Superior temporal gyrus (tissue), 1 donor: ENCODE measurements around the gene CYP26B1.

ENCODE experiments used
- DNase-seq: peaks from one replicate; pipeline ENCODE4 v3.0.0-alpha.2; 2016; ENCODE audit errors: extremely low spot score

Gene CYP26B1

DNA sequence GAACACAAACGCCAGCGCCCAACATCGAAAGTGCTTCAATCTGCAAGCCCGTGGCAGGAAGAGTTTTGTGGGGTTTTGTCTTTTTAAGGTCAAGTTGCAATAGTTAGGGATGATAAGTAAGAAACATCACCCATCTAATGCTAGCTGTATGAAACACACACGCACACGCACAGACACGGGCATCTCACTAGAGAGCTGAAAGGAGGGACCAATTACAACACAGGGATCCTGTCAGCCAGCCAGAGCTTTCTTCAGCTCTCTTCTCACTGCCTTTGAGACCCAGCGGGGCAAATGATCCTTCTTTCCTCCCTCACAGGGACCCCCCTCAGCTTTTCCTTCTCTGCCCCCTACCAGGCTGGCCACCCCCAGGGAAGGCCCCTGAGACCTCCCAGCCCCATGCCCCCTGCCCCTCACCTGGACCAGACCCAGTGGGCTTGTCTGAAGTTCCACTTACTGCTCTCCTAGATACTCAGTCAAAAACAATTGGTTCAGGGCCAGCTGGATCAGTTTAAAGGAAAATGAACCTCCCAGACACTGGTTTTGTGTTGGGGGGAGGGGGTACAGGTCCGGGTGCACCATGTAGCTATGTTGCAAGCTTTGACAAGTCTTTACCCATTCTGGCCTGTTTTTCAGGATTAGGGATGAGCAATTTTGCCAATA, 17.9 kb downstream of the CYP26B1 start:
- no peak for DNase-seq

DNA sequence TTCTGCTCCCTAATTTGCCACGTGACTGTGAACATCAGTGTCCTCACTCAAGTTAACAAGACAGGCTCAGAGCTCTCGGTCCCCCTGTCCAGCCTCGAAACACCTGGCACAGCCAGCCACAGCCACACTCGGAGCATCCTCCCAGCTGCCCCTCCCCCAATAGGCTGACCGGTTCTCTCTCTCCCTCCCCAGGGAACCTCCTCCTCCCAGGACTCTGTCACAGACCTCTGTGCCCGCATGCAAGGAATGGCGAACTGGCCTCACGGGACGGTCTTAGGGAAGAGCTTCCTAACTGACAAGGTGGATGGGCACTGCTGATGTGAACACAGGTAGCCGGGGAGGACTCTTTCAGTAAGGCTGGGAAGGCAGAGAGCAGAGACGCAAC, 18.8 kb downstream of the CYP26B1 start:
- DNase-seq, result no peak

DNA sequence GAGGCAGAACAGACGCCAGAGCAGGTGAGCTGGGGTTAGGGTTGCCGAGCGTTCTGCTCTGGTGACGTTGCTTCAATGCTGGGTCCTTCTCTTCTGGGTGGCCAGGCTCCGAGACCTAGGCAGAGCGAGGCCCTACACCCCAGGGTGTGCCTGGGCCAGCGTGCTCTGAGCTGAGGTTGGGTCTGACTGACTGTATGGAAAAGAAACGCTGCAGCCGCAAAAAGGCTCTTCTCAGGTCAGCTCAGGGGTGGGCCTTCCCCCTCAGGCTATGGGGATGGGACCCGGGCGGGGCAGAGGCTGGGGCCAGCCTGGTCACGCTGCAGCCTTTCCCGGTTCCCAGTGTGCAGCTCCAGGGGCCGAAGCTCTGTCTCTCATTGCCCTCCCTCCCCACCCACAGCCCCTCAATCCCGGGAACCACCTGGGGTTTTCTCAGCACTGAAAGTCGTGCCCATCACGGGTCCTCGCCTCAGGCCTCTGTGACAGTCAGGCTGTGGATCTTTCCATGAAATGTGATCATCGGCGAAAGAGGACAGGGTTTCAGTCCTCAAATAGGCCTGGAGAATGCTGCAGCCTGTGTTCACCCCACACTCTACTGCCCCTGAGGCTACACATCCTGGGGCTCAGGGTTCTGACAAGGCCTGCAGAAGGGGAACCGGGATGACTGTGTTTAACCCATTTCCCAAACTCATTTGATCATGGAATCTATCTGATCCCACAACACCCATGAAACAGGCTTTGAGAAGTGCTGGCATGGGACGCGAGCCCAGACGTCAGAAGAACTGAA, 19.4 kb downstream of the CYP26B1 start:
- DNase-seq, result no peak

DNA sequence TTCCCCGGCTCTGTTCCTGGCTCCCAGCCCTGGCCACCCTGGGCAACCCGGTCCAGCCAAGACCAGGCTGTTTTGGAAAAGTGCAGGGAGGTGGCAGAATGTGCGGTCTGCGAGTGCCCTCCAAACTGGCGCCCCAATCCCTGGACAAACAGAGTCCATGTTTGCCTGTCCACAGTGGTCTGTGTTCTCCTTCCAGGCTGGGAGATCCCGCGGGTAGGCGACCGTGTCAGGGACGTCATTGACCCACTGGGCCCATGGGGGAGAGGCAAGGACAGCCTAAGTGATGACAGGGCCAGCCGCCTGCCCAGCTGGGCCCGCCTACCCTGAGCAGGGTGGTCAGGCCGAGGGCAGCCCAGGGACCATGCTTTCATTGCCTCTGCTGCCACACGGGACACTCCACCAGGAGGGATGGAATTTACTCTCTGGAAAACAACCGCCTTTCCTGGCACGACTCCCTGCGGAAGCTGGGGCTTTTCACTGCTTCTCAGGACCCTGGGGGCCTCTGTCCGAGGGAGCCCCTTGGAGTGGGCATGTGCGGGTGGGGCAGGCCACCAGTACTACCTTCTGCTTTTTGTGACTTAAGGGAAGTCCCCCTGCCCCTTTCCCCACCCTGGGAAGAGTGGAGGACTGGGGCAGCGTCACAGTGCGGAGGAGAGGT, 20.1 kb downstream of the CYP26B1 start:
- DNase-seq, result no peak

DNA sequence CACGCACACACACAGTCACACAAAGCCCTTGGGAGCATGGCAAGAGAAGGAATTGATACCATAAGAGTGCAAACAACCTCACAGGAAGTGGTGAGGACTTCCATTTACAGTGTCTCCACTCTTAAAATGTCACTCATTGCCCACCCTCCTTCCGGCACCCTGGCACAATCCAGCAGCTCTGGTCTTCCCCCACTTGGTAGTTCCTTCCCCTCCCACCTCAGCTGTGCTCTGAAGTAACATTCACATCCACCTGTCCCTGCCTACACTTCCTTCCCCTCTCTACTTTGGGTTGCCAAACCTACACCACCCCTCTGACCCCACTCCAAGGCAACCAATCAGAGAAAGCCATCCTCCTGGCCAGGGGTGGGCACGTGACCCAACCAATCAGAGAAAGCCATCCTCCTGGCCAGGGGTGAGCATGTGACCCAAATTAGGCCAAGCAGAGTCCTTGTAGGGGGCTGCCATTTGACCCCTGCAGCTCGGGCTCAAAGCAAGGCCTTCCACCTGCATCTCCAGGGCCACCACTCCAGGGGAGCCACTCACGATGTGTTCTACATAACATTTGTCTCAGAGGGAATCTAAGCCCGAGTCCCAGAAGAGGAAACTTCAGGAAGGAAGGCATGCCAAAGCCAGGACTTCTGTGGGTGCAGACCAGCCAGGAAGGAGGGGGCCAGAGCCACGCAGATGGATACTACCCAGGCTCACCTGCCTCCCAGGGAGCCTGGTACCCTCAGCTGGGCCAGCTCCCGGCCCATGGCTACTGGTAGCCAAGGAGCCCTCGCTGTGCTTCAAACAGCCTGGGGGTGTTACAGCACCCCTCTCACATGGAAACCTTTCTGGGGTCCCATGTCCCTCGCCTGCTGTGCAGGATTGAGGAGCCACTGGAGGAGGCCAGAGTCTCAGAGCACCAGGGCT, 21.2 kb downstream of the CYP26B1 start:
- DNase-seq, result no peak

DNA sequence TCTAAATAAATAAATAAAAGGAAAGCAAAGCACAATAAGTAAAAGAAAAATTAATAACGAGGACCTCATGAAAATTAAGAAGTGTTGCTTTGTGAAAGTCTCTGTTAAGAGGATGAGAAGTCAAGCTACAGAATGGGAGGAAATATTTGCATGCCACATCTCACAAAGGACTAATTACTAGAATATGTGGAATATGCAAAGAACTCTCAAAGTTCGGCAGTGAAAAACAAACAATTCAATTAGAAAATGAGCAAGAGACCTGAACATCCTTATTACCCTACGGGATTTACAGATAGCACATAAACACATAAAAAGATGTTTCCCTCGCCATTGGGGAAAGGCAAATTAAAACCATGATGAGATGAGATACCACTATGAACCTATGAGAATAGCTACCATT, 23.3 kb downstream of the CYP26B1 start:
- no peak for DNase-seq

DNA sequence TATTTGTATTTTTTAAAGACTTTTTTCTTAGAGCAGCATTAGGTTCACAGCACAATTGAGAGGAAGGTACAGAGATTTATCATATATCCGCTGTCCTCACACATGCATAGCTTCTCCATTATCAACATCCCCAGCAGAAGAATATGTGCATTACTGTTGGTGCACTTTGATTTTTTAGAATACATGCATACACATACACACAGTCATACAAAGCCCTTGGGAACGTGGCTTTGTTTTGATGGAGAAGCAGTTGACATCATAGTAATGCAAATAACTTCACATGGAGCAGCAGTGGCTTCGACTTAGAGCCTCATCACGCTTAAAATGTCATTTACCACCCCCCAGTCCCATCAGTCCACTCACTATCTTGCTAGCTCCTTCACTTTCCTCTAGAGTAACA, 26.5 kb downstream of the CYP26B1 start:
- no peak for DNase-seq

DNA sequence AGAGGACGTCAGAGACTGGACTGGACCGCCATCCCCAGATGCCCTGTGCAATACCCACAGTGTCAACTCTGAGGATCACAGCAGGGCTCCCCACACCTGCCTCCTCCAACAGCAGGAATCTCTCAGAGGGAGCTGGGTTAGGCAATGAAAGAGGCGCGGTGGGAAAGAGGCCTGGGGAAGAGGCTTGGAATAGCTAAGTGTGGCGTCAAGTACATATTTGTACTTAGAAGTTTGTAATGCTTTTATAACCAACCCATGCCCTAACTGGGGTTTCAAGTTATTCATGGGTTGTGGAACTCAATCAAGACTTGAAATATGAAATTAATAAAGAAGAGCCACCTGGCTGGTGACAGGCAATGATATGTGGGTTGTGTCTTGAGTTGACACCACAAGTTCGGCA, 28.7 kb downstream of the CYP26B1 start:
- no peak for DNase-seq

DNA sequence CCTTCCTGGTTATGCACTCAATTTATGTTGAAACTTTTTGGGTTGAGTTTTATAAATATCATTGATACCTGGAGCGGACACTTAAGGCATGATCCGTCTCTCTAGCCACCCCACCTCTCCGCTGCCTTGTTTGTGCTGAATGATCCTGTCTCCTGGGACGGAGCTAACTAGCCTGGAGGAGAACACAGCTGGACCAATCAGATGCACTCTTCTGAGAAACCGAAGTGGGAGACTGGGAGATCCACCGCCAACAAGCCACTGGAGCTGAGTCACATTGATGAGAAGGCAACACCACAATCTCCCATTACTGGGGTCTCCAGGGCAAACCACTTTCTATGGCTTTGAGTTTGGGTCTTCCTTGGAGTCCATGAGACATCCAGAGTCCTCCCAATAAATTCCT, 29.3 kb downstream of the CYP26B1 start:
- no peak for DNase-seq

DNA sequence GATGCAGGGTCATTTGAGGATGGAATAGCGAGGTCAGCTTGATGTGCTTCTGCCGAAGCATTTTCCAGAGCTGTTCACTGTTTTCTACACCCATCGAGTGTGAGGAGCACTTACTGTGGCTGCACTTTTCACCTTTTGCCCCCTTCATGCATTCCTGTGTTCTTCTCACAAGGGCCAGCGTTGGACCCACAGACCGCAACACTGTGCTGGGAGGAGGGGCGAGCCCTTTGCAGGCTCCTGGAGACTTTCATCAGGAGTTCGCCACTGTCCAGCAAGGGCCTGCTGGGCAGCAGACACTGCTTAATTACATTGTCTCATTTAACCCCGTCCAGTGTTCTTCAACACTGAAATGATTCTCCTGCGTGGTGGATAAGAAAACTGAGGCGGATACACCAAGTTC, 29.9 kb downstream of the CYP26B1 start:
- no peak for DNase-seq

DNA sequence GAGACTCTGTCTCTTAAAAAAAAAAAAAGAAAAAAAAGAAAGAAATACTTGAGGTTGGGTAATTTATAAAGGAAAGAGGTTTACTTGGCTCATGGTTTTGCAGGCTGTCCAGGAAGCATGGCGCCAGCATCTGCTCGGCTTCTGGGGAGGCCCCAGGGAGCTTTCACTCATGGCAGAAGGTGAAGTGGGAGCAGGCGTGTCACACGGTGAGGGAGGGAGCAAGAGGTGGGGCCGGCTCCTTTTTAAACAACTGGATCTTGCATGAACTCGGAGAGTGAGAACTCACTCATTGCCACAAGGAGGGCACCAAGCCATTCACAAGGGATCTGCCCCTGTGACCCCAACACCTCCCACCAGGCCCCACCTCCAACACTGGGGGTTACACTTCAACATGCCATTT, 30.6 kb downstream of the CYP26B1 start:
- no peak for DNase-seq

DNA sequence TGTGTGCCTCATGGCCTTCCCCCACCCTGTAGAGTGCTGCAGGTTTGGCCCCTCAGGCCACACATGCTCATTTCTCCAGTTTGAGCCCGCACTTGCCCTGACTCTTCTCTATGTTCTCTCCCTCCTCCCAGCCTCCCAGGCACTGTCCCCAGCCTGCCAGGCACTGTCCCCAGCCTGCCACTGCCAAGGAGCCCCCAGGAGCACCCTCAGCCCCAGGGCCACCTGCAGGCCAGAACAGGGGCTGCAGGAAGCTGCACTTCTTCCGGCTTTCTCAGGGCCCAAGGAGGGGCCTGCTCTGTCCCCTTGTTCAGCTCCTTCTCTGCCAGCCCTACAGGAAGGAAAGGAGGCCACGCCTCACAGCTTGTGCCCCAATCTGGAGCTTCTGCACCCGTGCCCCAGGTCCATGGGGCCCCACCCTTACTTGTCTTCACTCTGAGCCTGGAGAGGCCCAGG, 31.6 kb downstream of the CYP26B1 start:
- no peak for DNase-seq

DNA sequence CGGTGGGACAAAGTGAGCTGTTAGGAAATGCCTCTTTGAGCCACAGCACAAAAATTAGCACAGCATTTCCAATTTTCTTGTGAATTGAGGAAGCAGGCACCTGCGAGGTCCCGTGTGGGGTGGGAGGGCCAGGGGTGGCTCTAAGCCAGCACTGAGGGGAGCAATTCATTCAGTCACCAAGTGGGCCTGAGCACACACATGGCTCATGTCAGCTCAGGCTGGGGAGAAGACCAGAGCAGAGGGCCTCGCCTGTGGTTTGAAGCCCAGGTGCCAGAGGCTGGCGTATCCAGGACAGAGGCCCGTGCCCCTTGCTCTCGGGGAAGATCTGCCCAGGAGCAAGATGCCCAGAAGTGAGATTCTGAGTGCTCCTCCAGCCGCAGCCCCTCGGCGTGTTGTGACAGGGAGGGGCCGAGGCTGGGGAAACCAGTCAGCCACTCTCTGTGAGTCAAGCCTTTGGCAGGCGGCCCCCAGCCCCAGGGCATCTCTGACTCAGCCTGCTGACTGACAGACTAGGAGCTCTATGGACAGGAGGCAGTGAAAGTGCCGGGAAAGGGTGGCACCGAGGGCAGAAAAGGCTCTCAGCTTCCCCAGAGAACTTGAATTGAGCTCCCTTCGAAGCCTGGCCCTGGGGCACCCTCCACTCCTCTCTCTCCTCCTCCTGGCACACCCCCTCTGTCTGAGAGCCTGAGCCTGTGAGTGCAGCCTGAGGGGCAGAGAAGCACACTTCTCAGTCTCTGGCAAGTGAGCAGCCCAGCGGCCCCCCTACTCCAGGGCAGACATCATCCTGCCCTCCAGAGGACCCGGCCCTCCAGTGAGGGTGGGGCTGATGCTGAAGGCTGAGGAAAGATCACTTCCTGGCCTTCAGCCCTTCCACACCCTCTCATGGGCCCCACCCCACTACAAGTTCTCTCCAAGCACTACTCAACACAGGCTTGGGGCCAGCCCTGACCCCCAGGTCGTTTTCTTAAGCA, 32.3 kb downstream of the CYP26B1 start:
- no peak for DNase-seq

DNA sequence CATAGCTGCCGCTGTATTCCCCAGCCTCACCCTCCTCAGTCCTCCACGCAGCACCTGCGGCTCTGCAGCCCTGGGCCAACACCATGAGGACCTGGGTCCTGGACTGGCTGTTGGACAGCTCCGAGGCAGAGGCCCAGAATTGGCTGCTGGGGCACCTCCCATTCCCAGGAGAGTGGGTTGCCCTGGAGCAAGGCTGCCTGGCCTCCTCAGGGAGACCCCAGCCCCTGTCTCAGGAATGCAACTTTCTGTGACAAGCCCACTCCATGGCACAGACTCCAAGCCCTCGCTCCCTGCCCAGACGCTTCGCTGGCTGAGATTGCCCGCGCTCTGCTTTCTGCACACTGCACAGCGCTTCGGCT, 33.0 kb downstream of the CYP26B1 start:
- no peak for DNase-seq

DNA sequence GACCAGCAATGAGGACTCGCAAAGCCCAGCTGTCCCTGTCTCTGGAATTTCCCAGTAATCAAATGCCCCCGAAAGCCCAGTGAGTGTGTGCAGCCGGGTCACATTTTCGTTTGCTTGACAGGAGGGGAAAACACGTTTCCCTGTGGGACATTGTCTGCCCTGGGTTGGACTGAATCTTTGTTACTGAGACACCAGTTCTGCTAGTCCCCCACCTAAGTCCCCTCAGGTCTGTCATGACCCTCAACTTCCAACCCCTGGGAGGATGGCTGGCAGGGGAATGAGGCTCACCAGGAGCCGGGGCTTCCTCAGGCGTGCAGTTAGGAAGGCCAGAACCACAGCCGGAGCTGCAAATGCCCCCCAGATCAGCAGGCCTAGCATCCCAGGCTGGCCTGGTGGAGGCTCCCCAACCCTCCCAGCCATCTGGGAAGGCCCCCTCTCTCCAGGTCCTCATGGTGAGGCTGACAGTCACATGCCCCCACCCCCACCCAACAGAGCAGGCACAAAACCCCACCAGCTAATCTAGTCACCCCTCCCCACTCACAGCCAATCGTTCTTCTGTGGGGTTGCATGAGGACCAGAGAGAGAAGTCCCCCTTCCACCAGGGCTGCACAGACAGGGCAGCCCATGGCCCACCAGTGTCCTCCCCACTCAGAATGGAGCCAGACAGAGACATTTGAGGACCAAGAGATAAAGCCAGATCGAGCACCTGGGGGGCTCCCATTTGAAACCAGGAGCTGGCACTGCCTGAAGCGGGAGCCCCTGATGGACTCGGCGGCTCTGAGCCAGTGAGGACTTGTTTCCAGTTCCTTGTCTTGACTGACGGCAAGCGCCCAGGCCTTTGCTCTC, 33.6 kb downstream of the CYP26B1 start:
- no peak for DNase-seq

DNA sequence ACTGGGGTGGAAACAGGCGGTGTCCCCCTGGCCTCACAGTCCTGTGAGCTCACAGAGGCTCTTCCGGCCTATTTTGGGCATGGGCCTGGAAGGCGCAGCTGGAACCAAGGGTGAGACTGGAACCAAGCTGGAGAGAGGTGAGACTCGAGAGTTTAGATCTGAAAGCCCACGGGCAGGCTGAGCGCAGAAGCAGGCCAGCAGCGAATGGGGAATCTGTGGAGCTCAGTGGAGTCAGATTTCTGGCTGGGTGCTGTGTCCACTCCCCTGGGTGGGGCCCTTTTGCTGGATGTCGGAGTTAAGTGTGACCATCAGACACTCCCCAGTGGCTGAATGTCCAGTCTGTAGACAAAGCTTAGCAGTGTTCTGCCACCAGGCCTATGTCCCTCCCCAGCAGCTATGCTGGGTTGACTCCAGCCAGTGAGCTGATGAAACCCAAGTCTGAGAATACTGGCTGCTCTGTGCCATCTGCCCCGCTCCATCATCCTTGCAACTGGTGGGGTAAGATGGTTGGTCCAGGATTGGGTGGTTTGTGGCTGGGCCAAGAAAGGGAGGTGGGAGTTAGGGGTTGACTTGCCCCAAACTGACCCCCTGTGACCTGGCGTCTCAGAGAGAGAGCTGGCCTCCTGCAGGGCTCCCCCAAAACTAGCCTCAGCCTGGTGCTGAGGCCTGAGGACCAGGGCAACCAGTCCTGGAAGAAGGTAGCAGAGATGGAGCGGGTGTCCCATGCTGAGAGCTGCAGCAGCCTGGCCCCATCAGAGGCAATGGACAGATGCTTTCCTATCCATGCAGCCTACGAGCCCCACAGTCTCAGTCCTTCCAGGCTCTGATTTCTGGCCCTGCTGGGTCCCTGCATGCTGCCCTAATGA, 34.4 kb downstream of the CYP26B1 start:
- DNase-seq, result peak; percentile 19

DNA sequence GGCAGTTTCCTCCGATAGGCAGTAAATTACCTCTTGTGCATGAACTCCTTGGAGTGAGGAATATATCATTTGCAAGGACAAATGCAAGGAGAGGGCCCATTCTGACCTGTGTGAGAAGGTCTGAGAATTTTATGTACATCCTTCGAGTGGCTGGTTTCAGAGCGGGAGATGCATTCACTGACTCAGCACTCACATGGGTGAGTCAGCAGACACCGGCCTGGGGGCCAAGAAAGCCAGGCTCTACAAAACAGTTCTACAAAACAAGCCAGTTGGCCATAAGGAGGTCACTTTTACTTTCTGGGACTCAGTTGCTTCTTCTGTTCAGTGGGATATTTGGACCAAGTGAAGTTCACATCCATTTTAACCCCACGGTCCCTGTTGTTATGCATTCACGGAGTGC, 35.3 kb downstream of the CYP26B1 start:
- DNase-seq, result no peak

DNA sequence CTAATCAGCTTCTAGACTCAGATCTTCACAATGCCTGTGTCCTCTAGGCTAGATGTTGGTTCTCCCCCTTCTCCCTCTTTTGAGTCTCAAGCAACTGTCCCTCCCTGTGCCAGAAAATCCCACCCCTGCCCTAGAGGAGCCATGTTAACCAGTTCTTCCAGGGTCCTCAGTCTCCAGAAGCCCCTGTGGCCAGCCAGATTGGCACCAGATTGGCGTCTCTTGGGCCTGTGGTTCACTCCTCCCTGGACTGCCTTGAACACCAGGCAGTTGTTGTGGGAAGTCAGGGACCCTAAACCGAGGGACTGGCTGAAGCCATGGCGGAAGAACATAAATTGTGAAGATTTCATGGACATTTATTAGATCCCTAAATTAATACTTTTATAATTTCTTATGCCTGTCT, 36.6 kb downstream of the CYP26B1 start:
- DNase-seq, result no peak

DNA sequence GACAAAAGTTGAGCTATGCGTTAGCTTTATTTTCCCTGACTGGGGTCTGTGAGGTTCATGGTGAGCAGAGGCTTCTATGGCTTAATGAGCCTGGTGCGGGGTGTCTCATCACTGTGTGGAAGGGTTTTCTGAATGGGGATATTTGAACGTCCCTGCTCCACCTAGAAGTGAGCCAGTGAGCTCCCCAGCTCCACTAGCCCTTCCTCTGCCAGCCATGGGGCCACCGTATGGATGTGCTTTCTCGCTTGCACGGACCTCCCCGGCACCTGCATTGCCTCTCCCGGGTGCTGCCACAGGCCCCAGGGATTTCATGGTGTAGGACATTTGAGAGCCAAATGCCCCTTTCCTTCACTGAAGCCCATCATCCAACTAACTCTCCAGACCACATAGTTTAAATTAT, 37.8 kb downstream of the CYP26B1 start:
- no peak for DNase-seq
